Duodenal mucosa (tissue), 2 donors: ENCODE results near the gene NOTUM.

ENCODE experiments used
- H3K27ac ChIP-seq: one replicate; pipeline ENCODE4 v1.7.0; 2013; ENCODE audit warnings: low read depth, low read length
- H3K27me3 ChIP-seq, 2 donors: one replicate each; pipeline ENCODE4 v1.7.0; 2013; ENCODE audit warnings: low read length in 2 of 2, control low read depth in 1 of 2; ENCODE audit not compliant: insufficient read depth in 2 of 2, control insufficient read depth in 1 of 2
- H3K36me3 ChIP-seq, 2 donors: one replicate each; pipeline ENCODE4 v1.7.0; 2013; ENCODE audit warnings: low read length in 2 of 2, control low read depth in 1 of 2; ENCODE audit not compliant: insufficient read depth in 2 of 2, control insufficient read depth in 1 of 2
- H3K4me1 ChIP-seq, 2 donors: one replicate each; pipeline ENCODE4 v1.7.0; 2013; ENCODE audit warnings: low read length in 2 of 2, control low read depth in 1 of 2; ENCODE audit not compliant: insufficient read depth in 2 of 2, control insufficient read depth in 1 of 2
- H3K4me3 ChIP-seq, 2 donors: one replicate each; pipeline ENCODE4 v1.7.0; 2013; ENCODE audit warnings: low read length in 2 of 2, low read depth in 1 of 2
- H3K9ac ChIP-seq, 2 donors: one replicate each; pipeline ENCODE4 v1.7.0; 2013; ENCODE audit warnings: low read length in 2 of 2, low read depth in 1 of 2
- H3K9me3 ChIP-seq, 2 donors: one replicate each; pipeline ENCODE4 v1.7.0; 2013; ENCODE audit warnings: low read length in 2 of 2, control low read depth in 1 of 2; ENCODE audit not compliant: control insufficient read depth in 1 of 2

The NOTUM gene

GRCh38 chr17:81912441-81913309, 48.3 kb downstream of the NOTUM start:
- Histone ChIP-seq H3K27ac (no peak overlapping the region), H3K4me1 (peaks cover 28 to 29% of the 10 kb centered on the region in 2 donors), H3K9ac (no peak overlapping the region), H3K4me3 (no peak overlapping the region), H3K27me3 (no peaks in the 10 kb centered on the region), H3K9me3 (no peaks in the 10 kb centered on the region), H3K36me3 (peaks cover 46 to 56% of the 10 kb centered on the region in 2 donors)

DNA sequence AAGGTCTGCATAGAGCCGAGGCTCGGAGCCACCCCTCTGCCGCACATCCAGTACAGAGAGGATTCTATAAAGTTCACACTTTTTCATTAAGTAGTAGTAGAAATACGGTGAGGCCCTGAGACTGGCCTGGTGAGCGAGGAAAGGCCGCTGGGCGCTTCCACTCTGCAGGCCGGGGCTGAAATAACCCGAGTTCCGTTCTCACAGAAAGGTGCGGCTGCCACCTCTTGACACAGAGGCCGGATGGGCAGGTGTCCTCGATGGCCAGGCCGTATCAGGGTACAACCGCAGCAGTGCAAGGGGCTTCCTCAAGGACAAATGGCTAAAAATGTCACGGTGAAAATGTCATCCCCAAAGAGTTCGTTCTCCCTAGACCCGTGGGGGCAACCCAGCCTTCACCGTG, 49.0 kb downstream of the NOTUM start:
- Histone ChIP-seq H3K4me3 (peak overlapping the region in 1 of 2 donors; percentile 43), H3K4me1 (peaks cover 22 to 26% of the 10 kb centered on the region in 2 donors), H3K36me3 (peaks cover 53 to 64% of the 10 kb centered on the region in 2 donors), H3K27me3 (no peaks in the 10 kb centered on the region), H3K9me3 (no peaks in the 10 kb centered on the region), H3K27ac (no peak overlapping the region), H3K9ac (no peak overlapping the region)

- H3K36me3 ChIP-seq, result peaks cover 57 to 69% of the 10 kb centered on the region in 2 donors
- no peaks in the 10 kb centered on the region for H3K9me3 ChIP-seq
- peak within 1 kb of the TSS; percentile 79 to 83 for H3K4me3 ChIP-seq
- peak within 1 kb of the TSS; percentile 56 to 74 for H3K9ac ChIP-seq
- H3K27me3 ChIP-seq, result no peaks in the 10 kb centered on the region
- peak within 1 kb of the TSS; percentile 82 for H3K27ac ChIP-seq
- H3K4me1 ChIP-seq, result peaks cover 17 to 21% of the 10 kb centered on the region in 2 donors
Measured at GRCh38 chr17:81911277-81911961, 49.6 kb downstream of the NOTUM start, which contains the start of gene PCYT2. TSS of gene PCYT2 (minus strand) at chr17:81911399. CDS start at chr17:81911355, 44 bp downstream.

- Histone ChIP-seq H3K4me1 (peaks cover 16% of the 10 kb centered on the region in 2 donors), H3K27ac (peak overlapping the region; percentile 82), H3K9ac (peak overlapping the region; percentile 56 to 74), H3K36me3 (peaks cover 56 to 72% of the 10 kb centered on the region in 2 donors), H3K27me3 (no peaks in the 10 kb centered on the region), H3K4me3 (peak overlapping the region; percentile 79 to 83), H3K9me3 (no peaks in the 10 kb centered on the region)
Measured at GRCh38 chr17:81910840-81911276, 50.1 kb downstream of the NOTUM start.

DNA sequence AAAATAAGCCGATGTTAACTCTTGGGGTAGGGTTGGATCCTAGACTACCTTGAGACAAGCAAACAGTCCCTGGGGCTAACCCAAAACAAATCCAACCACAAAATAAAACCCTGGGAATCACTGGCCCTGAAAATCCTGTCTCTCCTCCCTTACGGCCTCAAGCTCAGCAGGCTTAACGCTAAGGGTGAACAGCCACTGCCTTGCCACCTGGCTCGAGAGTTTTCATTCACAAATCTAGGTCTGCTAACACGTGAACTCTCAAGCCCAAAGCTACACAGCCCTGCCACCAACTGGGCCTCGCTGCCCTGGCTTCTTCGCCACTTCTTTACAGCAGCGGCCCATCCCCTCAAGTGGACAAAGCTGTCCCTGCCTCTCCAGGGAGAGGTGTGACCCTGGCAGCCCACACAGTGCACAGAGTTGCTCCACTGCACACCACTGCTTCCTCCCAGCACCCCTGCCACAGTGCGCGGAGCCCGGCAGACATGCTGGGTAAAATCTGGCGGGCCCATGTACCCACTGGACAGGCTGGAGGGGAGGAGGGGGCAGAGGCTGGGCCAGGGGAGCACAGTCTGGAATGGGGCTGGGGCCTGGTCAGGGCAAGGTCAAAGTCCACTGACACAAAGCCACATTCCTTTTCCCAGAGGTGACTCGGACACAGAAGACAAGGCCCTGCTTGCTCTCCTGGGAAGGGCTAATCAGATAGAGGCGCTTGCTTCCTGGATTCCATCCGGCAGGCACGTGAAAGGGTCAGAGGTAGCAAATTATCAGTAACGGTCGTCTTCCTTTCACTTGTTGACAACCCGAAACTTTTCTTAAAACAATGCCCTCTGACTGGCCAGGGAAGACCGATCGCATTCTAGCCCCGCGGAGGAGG, 50.8 kb downstream of the NOTUM start:
- H3K27ac ChIP-seq, result peak overlapping the region; percentile 82
- H3K4me3 ChIP-seq, result peak overlapping the region; percentile 79 to 83
- no peaks in the 10 kb centered on the region for H3K9me3 ChIP-seq
- no peaks in the 10 kb centered on the region for H3K27me3 ChIP-seq
- peaks cover 50 to 72% of the 10 kb centered on the region in 2 donors for H3K36me3 ChIP-seq
- peaks cover 15 to 16% of the 10 kb centered on the region in 2 donors for H3K4me1 ChIP-seq
- peak overlapping the region; percentile 56 to 74 for H3K9ac ChIP-seq

- no peak overlapping the region for H3K27ac ChIP-seq
- peak overlapping the region in 1 of 2 donors; percentile 83 for H3K4me3 ChIP-seq
- peaks cover 40 to 72% of the 10 kb centered on the region in 2 donors for H3K36me3 ChIP-seq
- H3K9ac ChIP-seq, result peak overlapping the region; percentile 56 to 74
- H3K27me3 ChIP-seq, result no peaks in the 10 kb centered on the region
- peaks cover 15 to 16% of the 10 kb centered on the region in 2 donors for H3K4me1 ChIP-seq
- no peaks in the 10 kb centered on the region for H3K9me3 ChIP-seq
Measured at GRCh38 chr17:81909231-81909630, 51.8 kb downstream of the NOTUM start.

GRCh38 chr17:81908793-81909192, 52.2 kb downstream of the NOTUM start:
- Histone ChIP-seq H3K27me3 (no peaks in the 10 kb centered on the region), H3K9ac (no peak overlapping the region), H3K27ac (no peak overlapping the region), H3K4me1 (peaks cover 15 to 16% of the 10 kb centered on the region in 2 donors), H3K4me3 (no peak overlapping the region), H3K36me3 (peaks cover 36 to 72% of the 10 kb centered on the region in 2 donors), H3K9me3 (no peaks in the 10 kb centered on the region)

- H3K9ac ChIP-seq, result no peak overlapping the region
- no peaks in the 10 kb centered on the region for H3K27me3 ChIP-seq
- H3K27ac ChIP-seq, result no peak overlapping the region
- no peaks in the 10 kb centered on the region for H3K9me3 ChIP-seq
- no peak overlapping the region for H3K4me3 ChIP-seq
- H3K36me3 ChIP-seq, result peaks cover 27 to 59% of the 10 kb centered on the region in 2 donors
- peaks cover 15 to 22% of the 10 kb centered on the region in 2 donors for H3K4me1 ChIP-seq
Measured at GRCh38 chr17:81907219-81908145, 53.5 kb downstream of the NOTUM start.
